GM19328 (cell line): Measurements from ENCODE around the gene TMEM88.

ENCODE experiments used
- ATAC-seq: cut with Tn5 transposase; IDR thresholded peaks from one replicate; pipeline ENCODE4 v1.9.1; 2021; ENCODE audit warnings: mild to moderate bottlenecking, moderate library complexity; ENCODE audit not compliant: unreplicated experiment

TMEM88 gene

DNA sequence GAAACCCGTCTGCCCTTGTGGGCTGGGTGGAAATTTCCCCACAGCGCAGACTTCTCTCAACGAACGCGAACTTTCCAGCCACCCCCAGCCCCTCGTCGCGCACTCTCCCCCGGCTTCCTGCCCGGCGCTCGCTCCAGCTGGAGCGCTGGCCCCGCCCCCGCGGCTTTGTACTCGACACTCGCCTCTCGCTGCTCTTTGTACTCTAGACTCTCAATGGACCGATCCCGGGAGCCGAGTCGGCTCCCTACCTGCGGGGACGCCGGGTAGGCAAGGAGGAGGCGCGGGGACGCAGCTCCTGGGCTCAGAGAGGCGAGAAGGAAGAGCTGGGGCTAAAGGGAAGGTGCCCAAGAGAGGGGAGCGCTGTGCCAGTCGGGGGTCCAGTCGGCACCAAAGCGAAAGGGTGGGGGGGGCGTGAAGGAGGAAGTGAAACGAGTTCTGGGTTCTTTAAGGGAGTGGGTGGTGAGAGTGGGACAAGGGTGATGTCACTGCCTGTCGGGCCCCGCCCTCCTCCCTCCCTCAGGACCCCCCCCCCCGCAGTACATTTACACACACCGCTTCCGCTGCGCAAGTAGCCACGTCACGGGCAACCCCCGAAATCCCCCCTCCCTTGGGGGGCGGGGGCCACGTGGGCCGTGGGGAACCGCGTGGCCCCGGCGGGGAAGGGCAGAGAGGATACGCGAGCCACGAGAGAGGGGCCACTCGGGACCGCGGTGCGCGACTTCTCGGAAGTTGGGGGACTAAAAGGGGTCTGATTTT, 11.2 kb upstream of the TMEM88 start:
- ATAC-seq, result no peak

DNA sequence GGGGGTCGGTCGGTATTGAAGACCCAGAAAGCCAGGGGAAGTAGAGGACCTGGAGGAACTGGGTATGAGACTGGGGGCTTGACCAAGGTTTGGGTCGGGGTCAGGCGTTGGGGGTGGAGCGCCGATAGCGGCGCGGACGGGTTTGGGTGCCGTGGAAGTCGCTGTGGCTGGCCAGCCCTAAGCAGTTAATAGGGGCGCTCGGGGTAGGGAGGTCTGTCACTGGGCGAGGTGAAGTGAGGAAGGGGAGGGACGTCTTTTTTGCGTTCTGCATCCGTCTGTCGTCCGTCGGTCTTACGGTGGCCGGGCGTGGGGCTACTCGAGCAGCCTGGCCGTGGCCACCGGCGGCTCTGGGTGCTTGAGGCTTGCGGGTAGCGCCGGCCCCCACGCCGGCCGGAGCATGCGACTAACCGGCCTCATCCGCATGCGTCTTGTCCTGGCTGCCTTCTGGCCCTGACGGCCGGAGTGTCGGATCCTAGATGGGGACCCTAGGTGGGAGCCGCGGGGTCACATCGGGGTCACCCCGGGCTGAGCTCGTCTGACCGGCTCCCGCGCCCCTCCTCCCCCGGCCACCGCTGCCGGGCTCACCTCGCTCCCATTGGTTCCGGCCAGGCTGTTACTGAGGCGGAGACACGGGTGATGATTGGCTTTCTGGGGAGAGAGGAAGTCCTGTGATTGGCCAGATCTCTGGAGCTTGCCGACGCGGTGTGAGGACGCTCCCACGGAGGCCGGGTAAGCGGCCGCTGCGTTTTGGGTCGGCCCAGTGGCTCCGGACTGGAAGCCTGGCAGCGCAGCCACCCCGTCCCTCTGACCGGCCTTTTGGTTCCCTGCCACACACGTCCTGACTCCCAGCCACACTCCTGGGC, 10.3 kb upstream of the TMEM88 start:
- peak; percentile 46 for ATAC-seq

DNA sequence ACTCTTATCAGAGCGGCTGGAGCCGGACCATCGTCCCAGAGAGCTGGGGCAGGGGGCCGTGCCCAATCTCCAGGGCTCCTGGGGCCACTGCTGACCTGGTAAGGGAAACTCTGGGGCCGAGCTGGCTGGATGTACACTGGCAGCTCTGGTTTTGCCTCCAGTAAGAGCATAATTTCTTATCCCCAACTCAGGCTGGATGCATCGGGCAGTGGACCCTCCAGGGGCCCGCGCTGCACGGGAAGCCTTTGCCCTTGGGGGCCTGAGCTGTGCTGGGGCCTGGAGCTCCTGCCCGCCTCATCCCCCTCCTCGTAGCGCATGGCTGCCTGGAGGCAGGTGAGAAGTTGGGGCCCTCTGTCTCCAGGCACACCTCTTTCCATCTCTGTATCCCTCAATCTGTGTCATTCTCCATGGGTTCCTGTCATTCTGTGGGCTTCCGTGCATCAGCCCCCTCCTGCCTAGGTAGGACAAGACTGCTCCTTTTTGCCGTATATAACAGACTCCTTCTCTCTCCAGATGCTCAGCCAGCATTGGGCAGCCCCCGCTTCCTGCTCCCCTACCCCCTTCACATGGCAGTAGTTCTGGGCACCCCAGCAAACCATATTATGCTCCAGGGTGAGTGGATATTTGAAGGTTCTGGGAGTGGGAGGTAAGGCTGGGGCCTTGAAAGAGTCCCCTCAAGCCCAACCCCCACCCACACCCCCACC, 9.4 kb upstream of the TMEM88 start:
- ATAC-seq, result no peak

DNA sequence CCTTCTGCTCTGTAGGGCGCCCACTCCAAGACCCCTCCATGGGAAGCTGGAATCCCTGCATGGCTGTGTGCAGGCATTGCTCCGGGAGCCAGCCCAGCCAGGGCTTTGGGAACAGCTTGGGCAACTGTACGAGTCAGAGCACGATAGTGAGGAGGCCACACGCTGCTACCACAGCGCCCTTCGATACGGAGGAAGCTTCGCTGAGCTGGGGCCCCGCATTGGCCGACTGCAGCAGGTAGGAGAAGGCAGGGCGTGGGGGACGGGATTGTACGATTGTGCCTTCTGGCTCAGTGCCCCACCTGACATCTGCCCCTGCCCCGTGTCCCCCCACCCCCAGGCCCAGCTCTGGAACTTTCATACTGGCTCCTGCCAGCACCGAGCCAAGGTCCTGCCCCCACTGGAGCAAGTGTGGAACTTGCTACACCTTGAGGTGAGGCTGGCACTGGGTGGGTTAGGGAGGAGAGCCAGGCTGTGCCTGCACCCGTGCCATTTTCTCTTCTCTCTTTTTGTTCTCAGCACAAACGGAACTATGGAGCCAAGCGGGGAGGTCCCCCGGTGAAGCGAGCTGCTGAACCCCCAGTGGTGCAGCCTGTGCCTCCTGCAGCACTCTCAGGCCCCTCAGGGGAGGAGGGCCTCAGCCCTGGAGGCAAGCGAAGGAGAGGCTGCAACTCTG, 8.7 kb upstream of the TMEM88 start:
- no peak for ATAC-seq

DNA sequence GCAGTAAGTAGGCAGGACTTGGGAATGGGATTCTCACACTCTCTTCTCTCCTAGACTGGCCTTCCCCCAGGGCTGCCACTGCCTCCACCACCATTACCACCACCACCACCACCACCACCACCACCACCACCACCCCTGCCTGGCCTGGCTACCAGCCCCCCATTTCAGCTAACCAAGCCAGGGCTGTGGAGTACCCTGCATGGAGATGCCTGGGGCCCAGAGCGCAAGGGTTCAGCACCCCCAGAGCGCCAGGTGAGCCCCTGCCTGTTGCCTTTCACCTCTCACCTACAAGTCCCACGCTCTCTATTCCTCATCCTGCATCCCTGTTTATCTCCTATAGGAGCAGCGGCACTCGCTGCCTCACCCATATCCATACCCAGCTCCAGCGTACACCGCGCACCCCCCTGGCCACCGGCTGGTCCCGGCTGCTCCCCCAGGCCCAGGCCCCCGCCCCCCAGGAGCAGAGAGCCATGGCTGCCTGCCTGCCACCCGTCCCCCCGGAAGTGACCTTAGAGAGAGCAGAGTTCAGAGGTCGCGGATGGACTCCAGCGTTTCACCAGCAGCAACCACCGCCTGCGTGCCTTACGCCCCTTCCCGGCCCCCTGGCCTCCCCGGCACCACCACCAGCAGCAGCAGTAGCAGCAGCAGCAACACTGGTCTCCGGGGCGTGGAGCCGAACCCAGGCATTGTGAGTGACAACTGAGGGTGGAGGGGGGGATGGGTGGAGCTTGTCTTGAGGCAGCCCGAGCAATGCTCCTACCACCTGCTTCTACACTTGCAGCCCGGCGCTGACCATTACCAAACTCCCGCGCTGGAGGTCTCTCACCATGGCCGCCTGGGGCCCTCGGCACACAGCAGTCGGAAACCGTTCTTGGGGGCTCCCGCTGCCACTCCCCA, 7.9 kb upstream of the TMEM88 start:
- ATAC-seq, result no peak

DNA sequence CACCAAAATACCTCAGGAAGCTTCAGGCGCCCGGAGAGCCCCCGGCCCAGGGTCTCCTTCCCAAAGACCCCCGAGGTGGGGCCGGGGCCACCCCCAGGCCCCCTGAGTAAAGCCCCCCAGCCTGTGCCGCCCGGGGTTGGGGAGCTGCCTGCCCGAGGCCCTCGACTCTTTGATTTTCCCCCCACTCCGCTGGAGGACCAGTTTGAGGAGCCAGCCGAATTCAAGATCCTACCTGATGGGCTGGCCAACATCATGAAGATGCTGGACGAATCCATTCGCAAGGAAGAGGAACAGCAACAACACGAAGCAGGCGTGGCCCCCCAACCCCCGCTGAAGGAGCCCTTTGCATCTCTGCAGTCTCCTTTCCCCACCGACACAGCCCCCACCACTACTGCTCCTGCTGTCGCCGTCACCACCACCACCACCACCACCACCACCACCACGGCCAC, 6.7 kb upstream of the TMEM88 start:
- no peak for ATAC-seq

DNA sequence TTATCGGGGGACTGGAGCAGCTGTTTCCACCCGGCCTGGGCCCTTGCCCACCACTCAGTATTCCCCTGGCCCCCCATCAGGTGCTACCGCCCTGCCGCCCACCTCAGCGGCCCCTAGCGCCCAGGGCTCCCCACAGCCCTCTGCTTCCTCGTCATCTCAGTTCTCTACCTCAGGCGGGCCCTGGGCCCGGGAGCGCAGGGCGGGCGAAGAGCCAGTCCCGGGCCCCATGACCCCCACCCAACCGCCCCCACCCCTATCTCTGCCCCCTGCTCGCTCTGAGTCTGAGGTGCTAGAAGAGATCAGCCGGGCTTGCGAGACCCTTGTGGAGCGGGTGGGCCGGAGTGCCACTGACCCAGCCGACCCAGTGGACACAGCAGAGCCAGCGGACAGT, 6.1 kb upstream of the TMEM88 start:
- ATAC-seq, result no peak

DNA sequence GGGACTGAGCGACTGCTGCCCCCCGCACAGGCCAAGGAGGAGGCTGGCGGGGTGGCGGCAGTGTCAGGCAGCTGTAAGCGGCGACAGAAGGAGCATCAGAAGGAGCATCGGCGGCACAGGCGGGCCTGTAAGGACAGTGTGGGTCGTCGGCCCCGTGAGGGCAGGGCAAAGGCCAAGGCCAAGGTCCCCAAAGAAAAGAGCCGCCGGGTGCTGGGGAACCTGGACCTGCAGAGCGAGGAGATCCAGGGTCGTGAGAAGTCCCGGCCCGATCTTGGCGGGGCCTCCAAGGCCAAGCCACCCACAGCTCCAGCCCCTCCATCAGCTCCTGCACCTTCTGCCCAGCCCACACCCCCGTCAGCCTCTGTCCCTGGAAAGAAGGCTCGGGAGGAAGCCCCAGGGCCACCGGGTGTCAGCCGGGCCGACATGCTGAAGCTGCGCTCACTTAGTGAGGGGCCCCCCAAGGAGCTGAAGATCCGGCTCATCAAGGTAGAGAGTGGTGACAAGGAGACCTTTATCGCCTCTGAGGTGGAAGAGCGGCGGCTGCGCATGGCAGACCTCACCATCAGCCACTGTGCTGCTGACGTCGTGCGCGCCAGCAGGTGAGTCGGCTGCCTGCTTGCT, 5.6 kb upstream of the TMEM88 start:
- ATAC-seq, result no peak

DNA sequence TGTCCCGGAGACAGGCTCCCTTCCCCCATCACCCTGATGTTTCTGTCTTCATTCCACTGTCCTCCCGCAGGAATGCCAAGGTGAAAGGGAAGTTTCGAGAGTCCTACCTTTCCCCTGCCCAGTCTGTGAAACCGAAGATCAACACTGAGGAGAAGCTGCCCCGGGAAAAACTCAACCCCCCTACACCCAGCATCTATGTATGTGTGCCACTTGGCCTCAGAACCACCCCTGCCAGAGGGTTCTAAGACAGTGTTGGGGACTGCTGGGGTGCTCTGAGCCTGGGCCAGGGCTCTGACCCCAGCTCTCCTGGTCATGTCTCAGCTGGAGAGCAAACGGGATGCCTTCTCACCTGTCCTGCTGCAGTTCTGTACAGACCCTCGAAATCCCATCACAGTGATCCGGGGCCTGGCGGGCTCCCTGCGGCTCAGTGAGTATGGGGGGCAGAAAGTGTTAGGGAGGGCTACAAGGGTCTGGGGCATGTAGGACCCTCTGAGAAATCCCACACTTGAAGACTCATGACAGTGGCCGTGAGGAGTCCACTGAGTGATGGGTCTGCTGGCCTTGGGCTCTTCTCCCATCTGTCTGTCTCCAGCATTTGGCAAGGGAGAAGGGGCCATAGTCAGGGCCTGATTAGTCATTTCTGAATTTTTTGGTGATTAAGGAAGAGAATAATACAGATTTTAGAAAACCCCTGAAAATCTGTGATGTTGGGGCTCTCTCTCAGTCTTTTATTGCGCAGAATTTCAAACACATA, 4.9 kb upstream of the TMEM88 start:
- no peak for ATAC-seq

DNA sequence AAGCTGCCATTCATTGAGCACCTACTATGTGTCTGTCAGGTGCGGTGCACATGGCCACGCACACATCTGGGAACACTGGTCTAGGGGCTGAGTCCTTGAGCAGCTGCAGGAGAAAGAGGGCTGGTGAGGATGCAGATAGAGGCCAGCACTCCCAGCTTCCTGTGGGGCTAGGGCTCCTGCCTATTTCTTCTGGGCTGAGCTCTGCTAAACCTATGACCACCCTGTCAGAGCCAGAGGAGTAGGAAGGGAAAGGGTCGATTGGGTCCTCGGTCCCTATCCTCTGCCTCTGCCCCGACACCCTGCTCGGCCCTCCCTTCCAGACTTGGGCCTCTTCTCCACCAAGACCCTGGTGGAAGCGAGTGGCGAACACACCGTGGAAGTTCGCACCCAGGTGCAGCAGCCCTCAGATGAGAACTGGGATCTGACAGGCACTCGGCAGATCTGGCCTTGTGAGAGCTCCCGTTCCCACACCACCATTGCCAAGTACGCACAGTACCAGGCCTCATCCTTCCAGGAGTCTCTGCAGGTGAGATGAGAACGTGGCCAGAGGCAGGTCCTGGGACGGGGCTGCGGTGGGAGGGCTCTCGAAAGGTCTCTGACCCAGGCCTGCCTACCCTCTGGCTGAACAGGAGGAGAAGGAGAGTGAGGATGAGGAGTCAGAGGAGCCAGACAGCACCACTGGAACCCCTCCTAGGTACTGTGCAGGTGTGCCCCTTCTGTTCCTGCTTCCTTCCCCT, 4.0 kb upstream of the TMEM88 start:
- ATAC-seq, result no peak

DNA sequence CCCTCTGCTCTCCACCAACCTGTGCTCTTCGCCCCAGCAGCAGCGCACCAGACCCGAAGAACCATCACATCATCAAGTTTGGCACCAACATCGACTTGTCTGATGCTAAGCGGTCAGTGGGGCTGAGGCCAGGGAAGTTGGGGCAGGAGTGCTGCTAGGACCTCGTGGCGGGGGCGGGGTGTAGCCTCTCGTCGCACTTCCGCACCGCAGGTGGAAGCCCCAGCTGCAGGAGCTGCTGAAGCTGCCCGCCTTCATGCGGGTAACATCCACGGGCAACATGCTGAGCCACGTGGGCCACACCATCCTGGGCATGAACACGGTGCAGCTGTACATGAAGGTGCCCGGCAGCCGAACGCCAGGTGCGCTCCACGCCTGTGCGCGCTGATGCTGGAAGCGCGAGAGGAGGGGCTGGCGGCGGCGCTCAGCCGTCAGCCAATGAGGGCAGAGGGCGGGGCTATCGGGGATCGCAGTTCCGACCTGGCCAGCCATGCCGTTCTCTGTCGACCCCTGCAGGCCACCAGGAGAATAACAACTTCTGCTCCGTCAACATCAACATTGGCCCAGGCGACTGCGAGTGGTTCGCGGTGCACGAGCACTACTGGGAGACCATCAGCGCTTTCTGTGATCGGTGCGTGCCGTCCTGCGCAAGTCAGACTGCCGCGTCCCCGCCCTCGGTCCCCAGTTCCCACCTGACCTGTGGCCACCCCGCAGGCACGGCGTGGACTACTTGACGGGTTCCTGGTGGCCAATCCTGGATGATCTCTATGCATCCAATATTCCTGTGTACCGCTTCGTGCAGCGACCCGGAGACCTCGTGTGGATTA, 3.2 kb upstream of the TMEM88 start:
- peak; percentile 82 for ATAC-seq

DNA sequence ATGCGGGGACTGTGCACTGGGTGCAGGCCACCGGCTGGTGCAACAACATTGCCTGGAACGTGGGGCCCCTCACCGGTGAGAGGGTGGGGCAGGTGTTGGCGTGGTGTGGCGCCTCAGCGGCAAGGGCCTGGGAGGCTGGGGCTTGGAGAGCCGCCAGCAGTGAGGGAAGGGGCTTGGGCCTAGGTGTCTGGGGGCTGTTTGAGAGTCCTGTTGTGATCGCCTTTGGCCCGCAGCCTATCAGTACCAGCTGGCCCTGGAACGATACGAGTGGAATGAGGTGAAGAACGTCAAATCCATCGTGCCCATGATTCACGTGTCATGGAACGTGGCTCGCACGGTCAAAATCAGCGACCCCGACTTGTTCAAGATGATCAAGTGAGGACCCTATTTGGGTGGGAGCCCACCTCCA, 2.6 kb upstream of the TMEM88 start:
- no peak for ATAC-seq

DNA sequence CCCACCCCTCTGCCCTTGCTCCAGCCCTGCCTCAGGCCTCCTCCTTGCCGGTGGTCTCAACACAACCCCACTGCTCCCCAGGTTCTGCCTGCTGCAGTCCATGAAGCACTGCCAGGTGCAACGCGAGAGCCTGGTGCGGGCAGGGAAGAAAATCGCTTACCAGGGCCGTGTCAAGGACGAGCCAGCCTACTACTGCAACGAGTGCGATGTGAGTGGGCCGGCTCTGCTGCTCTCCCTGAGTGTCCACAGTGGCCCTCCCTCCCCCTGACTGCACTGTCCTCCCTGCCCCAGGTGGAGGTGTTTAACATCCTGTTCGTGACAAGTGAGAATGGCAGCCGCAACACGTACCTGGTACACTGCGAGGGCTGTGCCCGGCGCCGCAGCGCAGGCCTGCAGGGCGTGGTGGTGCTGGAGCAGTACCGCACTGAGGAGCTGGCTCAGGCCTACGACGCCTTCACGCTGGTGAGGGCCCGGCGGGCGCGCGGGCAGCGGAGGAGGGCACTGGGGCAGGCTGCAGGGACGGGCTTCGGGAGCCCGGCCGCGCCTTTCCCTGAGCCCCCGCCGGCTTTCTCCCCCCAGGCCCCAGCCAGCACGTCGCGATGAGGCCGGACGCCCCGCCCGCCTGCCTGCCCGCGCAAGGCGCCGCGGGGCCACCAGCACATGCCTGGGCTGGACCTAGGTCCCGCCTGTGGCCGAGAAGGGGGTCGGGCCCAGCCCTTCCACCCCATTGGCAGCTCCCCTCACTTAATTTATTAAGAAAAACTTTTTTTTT, 1.8 kb upstream of the TMEM88 start:
- ATAC-seq, result no peak

DNA sequence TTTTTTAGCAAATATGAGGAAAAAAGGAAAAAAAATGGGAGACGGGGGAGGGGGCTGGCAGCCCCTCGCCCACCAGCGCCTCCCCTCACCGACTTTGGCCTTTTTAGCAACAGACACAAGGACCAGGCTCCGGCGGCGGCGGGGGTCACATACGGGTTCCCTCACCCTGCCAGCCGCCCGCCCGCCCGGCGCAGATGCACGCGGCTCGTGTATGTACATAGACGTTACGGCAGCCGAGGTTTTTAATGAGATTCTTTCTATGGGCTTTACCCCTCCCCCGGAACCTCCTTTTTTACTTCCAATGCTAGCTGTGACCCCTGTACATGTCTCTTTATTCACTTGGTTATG, 1.2 kb upstream of the TMEM88 start:
- no peak for ATAC-seq

DNA sequence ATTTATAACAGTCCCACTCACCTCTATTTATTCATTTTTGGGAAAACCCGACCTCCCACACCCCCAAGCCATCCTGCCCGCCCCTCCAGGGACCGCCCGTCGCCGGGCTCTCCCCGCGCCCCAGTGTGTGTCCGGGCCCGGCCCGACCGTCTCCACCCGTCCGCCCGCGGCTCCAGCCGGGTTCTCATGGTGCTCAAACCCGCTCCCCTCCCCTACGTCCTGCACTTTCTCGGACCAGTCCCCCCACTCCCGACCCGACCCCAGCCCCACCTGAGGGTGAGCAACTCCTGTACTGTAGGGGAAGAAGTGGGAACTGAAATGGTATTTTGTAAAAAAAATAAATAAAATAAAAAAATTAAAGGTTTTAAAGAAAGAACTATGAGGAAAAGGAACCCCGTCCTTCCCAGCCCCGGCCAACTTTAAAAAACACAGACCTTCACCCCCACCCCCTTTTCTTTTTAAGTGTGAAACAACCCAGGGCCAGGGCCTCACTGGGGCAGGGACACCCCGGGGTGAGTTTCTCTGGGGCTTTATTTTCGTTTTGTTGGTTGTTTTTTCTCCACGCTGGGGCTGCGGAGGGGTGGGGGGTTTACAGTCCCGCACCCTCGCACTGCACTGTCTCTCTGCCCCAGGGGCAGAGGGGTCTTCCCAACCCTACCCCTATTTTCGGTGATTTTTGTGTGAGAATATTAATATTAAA, 638 bp upstream of the TMEM88 start:
- ATAC-seq, result no peak

DNA sequence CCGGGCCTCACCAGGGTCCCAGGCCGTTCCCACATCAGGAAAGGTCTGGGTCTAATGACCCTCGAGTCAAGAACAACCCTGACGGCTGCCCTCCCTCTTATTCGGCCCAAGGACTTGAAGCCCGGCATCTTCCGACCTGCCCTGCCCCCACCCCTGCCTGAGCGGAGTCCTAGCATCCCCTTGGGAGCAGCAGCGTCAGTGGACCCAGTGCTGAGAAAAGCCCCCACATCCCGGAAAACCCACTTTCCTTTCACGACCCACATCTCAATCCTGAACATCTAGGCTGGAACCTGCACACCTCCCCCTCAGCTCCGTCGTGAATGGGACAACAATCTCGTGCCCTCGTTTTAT, 769 bp downstream of the TMEM88 start:
- ATAC-seq, result no peak
